GM23248 (cell line): ENCODE data around the gene TMEM163.

ENCODE experiments used
- EZH2 ChIP-seq: fragments of 200-600 bp; sonication (generic); IDR thresholded peaks from 2 replicates; pipeline ENCODE4 v1.6.1; 2018; ENCODE audit warnings: antibody characterized with exemption, mild to moderate bottlenecking; ENCODE audit not compliant: insufficient read depth, poor library complexity, severe bottlenecking
- EZH2phosphoT487 ChIP-seq: fragments of 200-600 bp; sonication (generic); IDR thresholded peaks from 2 replicates; pipeline ENCODE4 v1.6.1; 2018; ENCODE audit warnings: antibody characterized with exemption, moderate library complexity, mild to moderate bottlenecking, low read depth; ENCODE audit not compliant: insufficient read depth

- no peak for TF ChIP-seq EZH2
- no peak for TF ChIP-seq EZH2phosphoT487
Observed at GRCh38 chr2:134640494-134640893, 78.3 kb downstream of the TMEM163 start.
